Activated CD8-positive, alpha-beta T cell treated with anti-CD3 and anti-CD28 coated beads, Interleukin-2, amount 10 ng/mL, durations not matched to agents 7 days and 5 days (primary cell): ENCODE results near the gene ATXN2L. TPM values are rescaled to one million over a fixed set of nuclear protein-coding genes. Genes with fewer than 3 reads are reported as not detected.
A peak's percentile ranks its signal among the peaks of the same experiment; 100 is the strongest.

Source experiments
- ATAC-seq: fragments of 150-1000 bp; cut with Tn5 transposase; one replicate; pipeline ENCODE4 v1.10.0; 2021; ENCODE audit warnings: moderate library complexity
- CTCF ChIA-PET: fragments of 350-600 bp; sonication (Branson Sonifier 250); formaldehyde crosslinking; loops from one replicate; lab custom pipeline; 2021; ENCODE audit warnings: antibody characterized with exemption; lab: Charles Lee
- POLR2A ChIA-PET: fragments of 350-600 bp; sonication (Branson Sonifier 250); formaldehyde crosslinking; loops from one replicate; lab custom pipeline; 2021; ENCODE audit warnings: antibody characterized with exemption; lab: Charles Lee
- DNase-seq: peaks from one replicate; pipeline ENCODE4 v3.0.0-alpha.2; 2020
- H3K27ac Mint-ChIP-seq: one replicate; pipeline ENCODE4 v1.8.0; 2021; ENCODE audit warnings: mild to moderate bottlenecking, mixed read lengths
- H3K27me3 Mint-ChIP-seq: one replicate; pipeline ENCODE4 v1.8.0; 2021; ENCODE audit warnings: low read depth, mixed read lengths
- H3K36me3 Mint-ChIP-seq: one replicate; pipeline ENCODE4 v1.8.0; 2021; ENCODE audit warnings: low read depth, mixed read lengths
- H3K4me1 Mint-ChIP-seq: one replicate; pipeline ENCODE4 v1.8.0; 2021; ENCODE audit warnings: low read depth, mixed read lengths
- H3K4me3 Mint-ChIP-seq: one replicate; pipeline ENCODE4 v1.8.0; 2021; ENCODE audit warnings: mild to moderate bottlenecking, mixed read lengths
- H3K9me3 Mint-ChIP-seq: one replicate; pipeline ENCODE4 v1.8.0; 2022; ENCODE audit warnings: mixed read lengths; ENCODE audit not compliant: insufficient read depth
- total RNA-seq, 2 experiments: library from RNA; stranded (reverse); gene quantifications; one replicate each; pipeline ENCODE4 v1.2.3, GENCODE V29; 2021

ATXN2L gene
- total RNA-seq, 2 experiments from 2014 or later, result 256 to 269 TPM

DNA sequence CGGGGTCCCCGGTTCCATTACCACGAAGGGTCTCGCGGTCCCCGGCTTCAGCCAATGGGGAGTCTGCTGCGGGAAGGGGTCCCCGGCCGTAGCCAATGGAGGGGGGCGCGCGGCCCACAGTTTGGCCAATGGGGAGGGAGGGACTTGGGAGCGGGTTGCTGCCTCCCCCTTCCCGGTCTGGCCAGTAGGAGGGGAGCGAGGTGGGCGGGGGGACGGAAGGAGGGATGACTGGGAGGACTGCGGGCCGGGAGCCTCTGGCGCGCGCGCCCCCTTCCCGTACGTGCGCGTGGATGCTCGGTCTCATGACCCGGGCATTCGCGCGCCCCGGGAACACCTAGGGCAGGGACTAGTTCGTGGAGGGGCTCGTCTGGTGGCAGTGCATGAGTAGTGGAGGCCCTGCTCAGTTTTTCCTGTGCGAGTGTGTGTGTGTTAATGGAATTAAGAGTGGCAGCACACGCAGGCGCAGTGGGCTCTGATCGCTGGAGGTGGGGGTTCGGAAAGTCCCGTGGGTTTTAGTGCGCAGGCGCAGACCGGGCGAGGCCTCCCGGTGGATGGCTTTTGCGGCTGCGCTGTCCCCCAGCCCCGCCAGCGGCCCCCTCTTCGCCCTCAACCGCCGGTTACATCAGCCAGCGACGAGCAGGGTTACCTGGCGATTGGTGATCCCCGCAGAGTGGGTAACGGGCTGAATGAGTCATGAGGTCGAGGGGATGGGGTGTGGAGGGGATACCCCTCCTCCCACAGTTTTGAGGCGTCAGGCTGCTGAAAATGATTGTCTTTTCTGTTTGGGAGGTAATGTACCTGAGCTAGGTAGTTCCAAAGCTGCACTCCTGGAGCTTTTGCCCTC, 1.3 kb downstream of the ATXN2L start:
- Mint-ChIP-seq H3K27ac (peak overlapping the region; percentile 96), H3K9me3 (no peaks in the 10 kb centered on the region), H3K4me3 (peak overlapping the region; percentile 93), H3K27me3 (no peaks in the 10 kb centered on the region), H3K4me1 (peaks cover 45% of the 10 kb centered on the region), H3K36me3 (peaks cover 56% of the 10 kb centered on the region)
- CTCF ChIA-PET, result interaction anchor here (1.0 to 4.6 kb wide), 2 partner anchors 23 to 121 kb away, joined by 3 to 27 read pairs; partner anchors contain the start of gene TUFM
- ATAC-seq (peak; percentile 76), DNase-seq (peak; percentile 98)
- POLR2A ChIA-PET, result interaction anchor here (0.6 to 4.0 kb wide), 10 partner anchors 8 to 1715 kb away, joined by 3 to 49 read pairs (median 6); partner anchors contain the start of genes CLN3, SH2B1 and TUFM

DNA sequence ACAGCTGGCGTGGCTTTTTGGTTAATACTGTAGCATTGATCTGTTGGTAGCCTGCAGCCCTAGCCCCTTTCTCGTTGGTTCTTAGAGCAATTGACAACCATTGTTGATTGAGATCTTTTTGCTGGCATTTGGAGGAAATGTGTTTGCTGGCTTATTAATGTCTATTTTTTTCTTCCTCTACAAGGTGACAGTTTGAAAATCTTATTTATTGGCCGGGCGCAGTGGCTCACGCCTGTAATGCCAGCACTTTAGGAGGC, 1.8 kb downstream of the ATXN2L start:
- Mint-ChIP-seq H3K4me3 (peak overlapping the region; percentile 93), H3K27me3 (no peaks in the 10 kb centered on the region), H3K4me1 (peaks cover 46% of the 10 kb centered on the region), H3K9me3 (no peaks in the 10 kb centered on the region), H3K36me3 (peaks cover 61% of the 10 kb centered on the region), H3K27ac (peak overlapping the region; percentile 96)
- POLR2A ChIA-PET, result no interaction called here
- CTCF ChIA-PET, result interaction anchor here (4.6 kb wide), 1 partner anchor 120 kb away, joined by 27 read pairs; no protein-coding TSS in a partner anchor
- DNase-seq (no peak), ATAC-seq (no peak)

DNA sequence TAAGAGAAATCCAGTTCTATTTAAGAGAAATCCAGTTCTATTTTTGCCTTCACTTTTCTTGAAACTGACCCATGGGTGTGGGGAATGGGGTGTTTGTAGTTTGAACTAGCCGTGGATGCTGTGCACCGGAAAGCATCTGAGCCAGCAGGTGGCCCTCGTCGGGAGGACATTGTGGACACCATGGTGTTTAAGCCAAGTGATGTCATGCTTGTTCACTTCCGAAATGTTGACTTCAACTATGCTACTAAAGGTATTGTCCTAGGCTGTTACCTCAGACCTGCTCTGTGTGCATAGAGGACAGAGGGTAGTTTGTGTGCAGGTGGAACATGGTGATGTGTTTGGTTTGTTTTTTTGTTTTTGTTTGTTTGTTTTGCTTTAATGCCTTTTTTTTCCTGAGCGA, 3.3 kb downstream of the ATXN2L start:
- Mint-ChIP-seq H3K27me3 (no peaks in the 10 kb centered on the region), H3K4me3 (no peak overlapping the region), H3K36me3 (peaks cover 66% of the 10 kb centered on the region), H3K4me1 (peaks cover 43% of the 10 kb centered on the region), H3K27ac (peak overlapping the region; percentile 55), H3K9me3 (no peaks in the 10 kb centered on the region)
- ATAC-seq (no peak), DNase-seq (no peak)
- POLR2A ChIA-PET, result interaction anchor here (0.7 kb wide), 1 partner anchor 19 kb away, joined by 3 read pairs; no protein-coding TSS in a partner anchor
- CTCF ChIA-PET, result no interaction called here

DNA sequence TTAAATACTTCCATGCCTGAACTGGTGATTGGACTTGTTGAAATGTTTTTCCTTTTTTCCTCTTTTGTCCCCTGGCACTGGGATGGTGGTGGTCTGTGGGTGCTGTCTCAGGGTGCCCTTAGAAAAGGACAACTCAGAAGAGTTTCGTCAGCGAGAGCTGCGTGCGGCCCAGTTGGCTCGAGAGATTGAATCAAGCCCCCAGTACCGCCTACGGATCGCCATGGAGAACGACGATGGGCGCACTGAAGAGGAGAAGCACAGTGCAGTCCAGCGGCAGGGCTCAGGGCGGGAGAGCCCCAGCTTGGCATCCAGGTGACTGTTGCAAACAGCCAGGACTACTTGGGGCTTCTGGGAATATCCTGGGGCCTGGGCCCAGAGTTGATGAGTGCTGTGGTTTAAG, 6.9 kb downstream of the ATXN2L start:
- no peak for ATAC-seq
- ChIA-PET CTCF (interaction anchor here (0.9 kb wide), 1 partner anchor 115 kb away, joined by 3 read pairs; no protein-coding TSS in a partner anchor), POLR2A (interaction anchor here (1.2 kb wide), 1 partner anchor 16 kb away, joined by 4 read pairs; the partner anchor contains the start of gene TUFM)
- Mint-ChIP-seq H3K27ac (no peak overlapping the region), H3K9me3 (no peaks in the 10 kb centered on the region), H3K4me3 (no peak overlapping the region), H3K4me1 (peaks cover 30% of the 10 kb centered on the region), H3K36me3 (peaks cover 88% of the 10 kb centered on the region), H3K27me3 (no peaks in the 10 kb centered on the region)
- no peak for DNase-seq

DNA sequence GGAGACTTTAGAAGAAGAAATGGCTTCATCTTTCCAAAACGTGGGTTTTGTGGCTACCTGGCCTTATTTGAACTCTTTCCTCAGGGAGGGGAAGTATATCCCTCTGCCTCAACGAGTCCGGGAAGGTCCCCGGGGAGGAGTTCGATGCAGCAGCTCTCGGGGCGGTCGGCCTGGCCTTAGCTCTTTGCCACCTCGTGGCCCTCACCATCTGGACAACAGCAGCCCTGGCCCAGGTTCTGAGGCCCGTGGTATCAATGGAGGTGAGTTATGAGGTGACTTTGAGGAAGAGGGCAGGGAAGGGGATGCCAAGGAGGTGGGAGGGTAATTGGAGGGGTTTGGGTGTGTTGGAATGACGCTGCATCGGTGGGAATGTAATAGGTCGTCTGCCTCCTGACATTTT, 7.7 kb downstream of the ATXN2L start:
- H3K4me1 Mint-ChIP-seq, result peaks cover 23% of the 10 kb centered on the region
- CTCF ChIA-PET, result interaction anchor here (0.9 to 1.8 kb wide), 2 partner anchors 114 kb away, joined by 3 to 4 read pairs; no protein-coding TSS in a partner anchor
- DNase-seq, result no peak

DNA sequence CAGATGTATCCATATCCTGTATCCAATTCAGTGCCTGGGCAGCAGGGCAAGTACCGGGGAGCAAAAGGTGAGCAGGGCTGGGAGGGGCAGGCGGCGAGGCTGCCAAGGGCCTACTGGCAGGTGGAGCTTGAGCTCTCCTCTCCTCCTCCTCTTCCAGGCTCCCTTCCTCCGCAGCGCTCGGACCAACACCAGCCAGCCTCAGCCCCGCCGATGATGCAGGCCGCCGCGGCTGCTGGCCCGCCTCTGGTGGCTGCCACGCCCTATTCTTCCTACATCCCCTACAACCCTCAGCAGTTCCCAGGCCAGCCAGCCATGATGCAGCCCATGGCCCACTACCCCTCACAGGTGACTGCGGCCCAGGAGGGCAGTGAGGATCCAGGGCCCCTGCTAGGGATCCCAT, 11.6 kb downstream of the ATXN2L start:
- ChIA-PET CTCF (no interaction called here), POLR2A (interaction anchor here (1.0 kb wide), 1 partner anchor 11 kb away, joined by 4 read pairs; no protein-coding TSS in a partner anchor)
- Mint-ChIP-seq H3K9me3 (no peaks in the 10 kb centered on the region), H3K27me3 (no peaks in the 10 kb centered on the region), H3K27ac (no peak overlapping the region), H3K4me3 (no peak overlapping the region), H3K36me3 (peaks cover 79% of the 10 kb centered on the region), H3K4me1 (peaks cover 2% of the 10 kb centered on the region)
- ATAC-seq (no peak), DNase-seq (no peak)

More for the DNA sequence above, 7.7 kb downstream of the ATXN2L start:
- no peak for ATAC-seq
- Mint-ChIP-seq H3K27me3 (no peaks in the 10 kb centered on the region), H3K27ac (no peak overlapping the region), H3K9me3 (no peaks in the 10 kb centered on the region), H3K36me3 (peaks cover 88% of the 10 kb centered on the region), H3K4me3 (no peak overlapping the region)
- POLR2A ChIA-PET, result interaction anchor here (2.2 kb wide), 1 partner anchor 8 kb away, joined by 12 read pairs; the partner anchor contains the start of gene ATXN2L

DNA sequence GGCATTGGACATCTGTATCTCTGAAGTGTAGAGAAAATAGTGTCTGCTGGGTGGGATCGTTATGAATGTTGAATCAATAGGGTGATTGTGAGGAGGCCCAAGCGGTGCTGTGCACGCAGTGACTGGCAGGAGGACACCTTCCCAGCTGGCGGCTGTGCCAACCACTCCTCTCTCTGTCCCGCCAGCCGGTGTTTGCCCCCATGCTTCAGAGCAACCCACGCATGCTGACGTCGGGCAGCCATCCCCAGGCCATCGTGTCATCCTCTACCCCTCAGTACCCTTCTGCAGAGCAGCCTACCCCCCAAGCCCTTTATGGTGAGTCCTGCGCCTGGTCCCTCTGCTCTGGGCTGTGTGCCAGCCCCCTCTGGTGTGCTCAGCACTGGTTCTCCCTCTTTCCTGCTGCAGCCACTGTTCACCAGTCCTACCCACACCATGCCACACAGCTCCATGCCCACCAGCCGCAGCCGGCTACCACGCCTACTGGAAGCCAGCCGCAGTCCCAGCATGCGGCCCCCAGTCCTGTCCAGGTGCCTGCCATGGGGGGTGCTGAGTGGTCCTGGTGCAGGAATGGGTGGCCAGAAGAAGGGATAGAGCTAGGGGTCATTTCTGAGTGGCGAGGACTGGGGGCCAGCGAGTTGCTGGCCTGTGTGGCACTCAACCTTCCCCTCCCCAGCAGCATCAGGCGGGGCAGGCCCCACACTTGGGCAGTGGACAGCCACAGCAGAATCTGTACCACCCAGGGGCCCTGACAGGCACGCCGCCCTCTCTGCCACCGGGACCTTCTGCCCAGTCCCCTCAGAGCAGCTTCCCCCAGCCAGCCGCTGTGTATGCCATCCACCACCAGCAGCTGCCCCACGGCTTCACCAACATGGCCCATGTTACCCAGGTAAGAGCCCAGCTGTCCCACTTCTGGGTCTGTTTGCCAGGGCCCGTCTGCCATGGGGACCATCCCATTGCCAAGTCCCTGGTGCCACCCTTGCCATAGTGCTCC, 12.4 kb downstream of the ATXN2L start:
- CTCF ChIA-PET, result interaction anchor here (1.9 kb wide), 1 partner anchor 110 kb away, joined by 5 read pairs; no protein-coding TSS in a partner anchor
- no peak overlapping the region for H3K4me3 Mint-ChIP-seq
- POLR2A ChIA-PET, result interaction anchor here (0.9 to 1.1 kb wide), 3 partner anchors 10 to 139 kb away, joined by 3 to 5 read pairs (median 4); partner anchors contain the start of gene TUFM

DNA sequence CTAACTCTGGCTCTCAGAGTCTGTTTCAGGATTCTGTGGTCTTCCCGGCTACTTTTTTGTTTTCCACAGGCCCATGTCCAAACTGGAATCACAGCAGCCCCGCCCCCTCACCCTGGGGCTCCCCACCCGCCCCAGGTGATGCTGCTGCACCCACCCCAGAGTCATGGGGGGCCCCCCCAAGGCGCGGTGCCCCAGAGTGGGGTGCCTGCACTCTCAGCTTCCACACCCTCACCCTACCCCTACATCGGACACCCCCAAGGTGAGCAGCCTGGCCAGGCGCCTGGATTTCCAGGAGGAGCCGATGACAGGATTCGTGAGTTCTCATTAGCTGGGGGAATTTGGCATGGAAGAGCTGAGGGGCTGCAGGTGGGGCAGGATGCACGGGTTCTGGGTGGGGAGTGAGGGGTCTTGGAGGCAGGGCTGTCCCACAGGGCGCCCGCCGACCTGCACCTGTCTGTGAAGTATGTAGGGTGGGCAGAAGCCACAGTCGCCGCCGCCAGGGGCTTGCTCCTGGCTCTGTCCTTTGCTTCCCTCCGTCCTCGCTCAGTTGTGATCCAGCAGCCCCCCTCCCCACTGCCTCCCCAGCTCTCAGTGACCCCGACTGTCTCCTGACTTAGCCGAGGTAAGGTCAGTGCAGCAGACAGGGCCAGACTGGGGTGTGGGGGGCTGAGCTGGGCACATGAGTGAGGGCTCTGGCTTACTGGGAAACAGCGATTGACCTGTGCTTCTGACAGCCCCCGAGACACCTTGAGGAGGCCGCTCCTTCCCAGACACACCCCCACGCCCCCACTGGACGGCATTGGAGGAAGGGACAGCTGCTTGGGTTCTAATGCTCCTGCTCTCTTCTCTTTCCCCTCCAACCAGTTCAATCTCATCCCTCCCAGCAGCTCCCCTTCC, 13.3 kb downstream of the ATXN2L start:
- ATAC-seq (no peak), DNase-seq (no peak)
- H3K36me3 Mint-ChIP-seq, result peaks cover 66% of the 10 kb centered on the region
- no peaks in the 10 kb centered on the region for H3K4me1 Mint-ChIP-seq
- ChIA-PET CTCF (interaction anchor here (1.9 kb wide), 1 partner anchor 109 kb away, joined by 5 read pairs; no protein-coding TSS in a partner anchor), POLR2A (interaction anchor here (0.7 to 1.1 kb wide), 4 partner anchors 9 to 138 kb away, joined by 3 to 7 read pairs (median 4); partner anchors contain the start of genes ATXN2L and TUFM)
- H3K27me3 Mint-ChIP-seq, result no peaks in the 10 kb centered on the region
- H3K27ac Mint-ChIP-seq, result no peak overlapping the region
- H3K4me3 Mint-ChIP-seq, result no peak overlapping the region
- H3K9me3 Mint-ChIP-seq, result no peaks in the 10 kb centered on the region

More for the DNA sequence above, 12.4 kb downstream of the ATXN2L start:
- Mint-ChIP-seq H3K4me1 (no peaks in the 10 kb centered on the region), H3K27me3 (no peaks in the 10 kb centered on the region), H3K9me3 (no peaks in the 10 kb centered on the region), H3K27ac (no peak overlapping the region), H3K36me3 (peaks cover 75% of the 10 kb centered on the region)
- DNase-seq (no peak), ATAC-seq (peak; percentile 4)

DNA sequence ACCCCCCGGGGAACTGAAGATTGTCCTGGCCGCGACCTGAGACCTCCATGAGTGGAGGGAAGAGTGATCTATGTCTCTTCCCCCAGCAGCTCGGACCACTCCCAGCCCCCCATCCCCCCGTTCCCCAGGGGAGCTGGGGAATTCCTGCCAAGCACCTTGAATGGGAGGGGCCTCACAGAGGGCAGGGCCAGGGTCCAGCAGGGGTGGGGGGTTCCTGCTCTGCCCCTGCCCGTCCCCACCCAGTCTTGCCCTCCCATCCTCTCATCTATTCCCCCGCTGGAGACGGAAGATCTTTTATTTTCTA, 13.9 kb downstream of the ATXN2L start:
- Mint-ChIP-seq H3K27ac (no peak overlapping the region), H3K9me3 (no peaks in the 10 kb centered on the region), H3K4me1 (no peaks in the 10 kb centered on the region), H3K4me3 (no peak overlapping the region), H3K27me3 (no peaks in the 10 kb centered on the region), H3K36me3 (peaks cover 68% of the 10 kb centered on the region)
- ATAC-seq (no peak), DNase-seq (no peak)
- ChIA-PET POLR2A (interaction anchor here (0.7 to 1.1 kb wide), 3 partner anchors 9 to 14 kb away, joined by 3 to 7 read pairs (median 4); partner anchors contain the start of genes ATXN2L and TUFM), CTCF (interaction anchor here (1.9 kb wide), 1 partner anchor 108 kb away, joined by 5 read pairs; no protein-coding TSS in a partner anchor)

DNA sequence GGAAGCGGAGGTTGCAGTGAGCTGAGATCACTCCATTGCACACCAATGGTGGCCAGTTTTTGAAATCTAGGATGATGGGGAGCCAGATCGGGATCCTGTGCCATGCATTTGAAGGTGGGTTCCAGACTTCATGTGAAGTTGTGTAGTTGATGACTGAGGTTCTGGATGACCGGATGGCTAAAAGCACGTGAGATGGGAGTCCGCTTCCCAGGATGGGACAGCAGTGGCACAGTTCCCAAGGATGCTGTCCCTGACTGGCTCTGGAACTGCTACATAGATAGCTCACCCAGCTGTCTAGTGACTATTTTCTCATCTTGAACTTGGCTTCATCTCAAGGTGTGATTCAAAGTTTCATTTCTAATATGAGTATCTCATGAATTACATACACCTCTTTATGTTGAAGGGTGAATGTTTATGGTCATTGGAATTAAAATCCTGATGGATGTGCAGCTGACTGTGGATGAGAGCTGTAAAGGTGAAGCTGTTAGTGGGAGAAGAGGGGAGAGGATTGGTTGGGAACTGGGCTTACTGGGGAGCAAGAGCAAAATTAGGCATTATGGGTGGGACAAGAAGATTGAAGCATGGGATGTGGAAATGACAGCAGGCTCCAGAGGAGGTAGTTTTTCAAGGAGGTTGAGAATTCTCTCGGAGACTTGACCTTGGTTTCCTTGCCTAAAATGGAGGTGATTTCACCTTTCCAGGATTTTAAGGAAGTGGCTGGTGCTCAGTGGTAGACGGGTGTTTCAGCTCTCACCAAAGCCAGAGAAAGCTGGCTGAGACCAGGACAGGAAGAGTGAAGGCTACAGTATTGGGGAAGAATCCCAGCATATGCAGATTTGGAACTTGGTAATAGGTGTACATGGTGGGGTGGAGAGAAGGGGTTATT, 15.1 kb downstream of the ATXN2L start:
- Mint-ChIP-seq H3K4me1 (no peaks in the 10 kb centered on the region), H3K9me3 (no peaks in the 10 kb centered on the region), H3K36me3 (peaks cover 69% of the 10 kb centered on the region), H3K27me3 (no peaks in the 10 kb centered on the region), H3K27ac (peak overlapping the region; percentile 58), H3K4me3 (no peak overlapping the region)
- ATAC-seq (no peak), DNase-seq (no peak)
- ChIA-PET POLR2A (interaction anchor here (0.6 to 0.9 kb wide), 3 partner anchors 9 to 14 kb away, joined by 3 to 4 read pairs (median 3); partner anchors contain the start of gene TUFM), CTCF (no interaction called here)
